A673 (cell line): ENCODE measurements around the gene PARD3. TPM values are rescaled to one million over a fixed set of nuclear protein-coding genes. Genes with fewer than 3 reads are reported as not detected.

ENCODE experiments used
- BruUV-seq: library from RNA; stranded (reverse); fragments of 400-500 nt; replicated peaks from 2 replicates; lab custom pipeline; 2021; lab: Mats Ljungman, UMichigan
- CTCF ChIA-PET: fragments of 300-600 bp; sonication (Branson Sonifier 250); formaldehyde crosslinking; loops from one replicate; lab custom pipeline; 2022; ENCODE audit warnings: antibody characterized with exemption; lab: Charles Lee
- POLR2A ChIA-PET: fragments of 300-600 bp; sonication (Branson Sonifier 250); formaldehyde crosslinking; loops from one replicate; lab custom pipeline; 2022; ENCODE audit warnings: antibody characterized with exemption; ENCODE audit not compliant: low non-redundant PET; lab: Charles Lee
- DNase-seq: peaks from one replicate; pipeline ENCODE4 v3.0.0-alpha.2; 2015; ENCODE audit warnings: low spot score
- H3K27ac ChIP-seq: fragments of 200-600 bp; sonication (generic); 2 replicates; pipeline ENCODE4 v1.5.1; 2016; ENCODE audit warnings: mixed run types, low read depth, mild to moderate bottlenecking, mixed read lengths, antibody characterized with exemption, low read length; ENCODE audit not compliant: poor library complexity, severe bottlenecking
- H3K27me3 ChIP-seq: fragments of 200-600 bp; sonication (generic); replicated peaks from 2 replicates; pipeline ENCODE4 v1.6.1; 2017; ENCODE audit warnings: mixed run types, low read depth, mild to moderate bottlenecking, mixed read lengths, antibody characterized with exemption, low read length; ENCODE audit not compliant: insufficient read depth, poor library complexity
- H3K36me3 ChIP-seq: fragments of 200-600 bp; sonication (generic); 2 replicates; pipeline ENCODE4 v1.6.1; 2016; ENCODE audit warnings: mixed run types, mild to moderate bottlenecking, mixed read lengths, antibody characterized with exemption, low read length; ENCODE audit not compliant: insufficient read depth, poor library complexity, severe bottlenecking
- H3K4me1 ChIP-seq: fragments of 200-600 bp; sonication (generic); 2 replicates; pipeline ENCODE4 v1.6.1; 2017; ENCODE audit warnings: mixed run types, mild to moderate bottlenecking, mixed read lengths, antibody characterized with exemption, low read length; ENCODE audit not compliant: insufficient read depth, poor library complexity, severe bottlenecking
- H3K4me3 ChIP-seq: fragments of 200-600 bp; sonication (generic); 2 replicates; pipeline ENCODE4 v1.5.1; 2016; ENCODE audit warnings: low read depth, mixed run types, mild to moderate bottlenecking, mixed read lengths, low read length; ENCODE audit not compliant: poor library complexity, severe bottlenecking
- H3K9me3 ChIP-seq: fragments of 200-600 bp; sonication (generic); 2 replicates; pipeline ENCODE4 v1.6.1; 2016; ENCODE audit warnings: mixed run types, low read depth, mild to moderate bottlenecking, mixed read lengths, antibody characterized with exemption, low read length; ENCODE audit not compliant: poor library complexity, severe bottlenecking
- CTCF ChIP-seq: fragments of 300-800, 200-600 bp; sonication (generic); conservative IDR thresholded peaks from 2 replicates; pipeline ENCODE4 v1.5.1; 2017; ENCODE audit warnings: low read depth, mild to moderate bottlenecking, antibody characterized with exemption, low read length, moderate library complexity, mixed read lengths
- EZH2 ChIP-seq: fragments of 200-600 bp; sonication (generic); IDR thresholded peaks from 2 replicates; pipeline ENCODE4 v1.6.1; 2017; ENCODE audit warnings: borderline replicate concordance, low read depth, mild to moderate bottlenecking, mixed read lengths, antibody characterized with exemption, low read length; ENCODE audit not compliant: poor library complexity, severe bottlenecking
- intact Hi-C: fragments of 100-400 bp; cut with micrococcal nuclease; formaldehyde crosslinking; loops from one replicate; pipeline ENCODE4 v1.10.0; 2022; ENCODE audit not compliant: unreplicated experiment
- total RNA-seq: library from RNA; stranded (reverse); gene quantifications from 2 replicates; pipeline ENCODE4 v1.2.3, GENCODE V29; 2021

Gene PARD3
- total RNA-seq, 1 experiment from 2014 or later: 28.0 TPM

DNA sequence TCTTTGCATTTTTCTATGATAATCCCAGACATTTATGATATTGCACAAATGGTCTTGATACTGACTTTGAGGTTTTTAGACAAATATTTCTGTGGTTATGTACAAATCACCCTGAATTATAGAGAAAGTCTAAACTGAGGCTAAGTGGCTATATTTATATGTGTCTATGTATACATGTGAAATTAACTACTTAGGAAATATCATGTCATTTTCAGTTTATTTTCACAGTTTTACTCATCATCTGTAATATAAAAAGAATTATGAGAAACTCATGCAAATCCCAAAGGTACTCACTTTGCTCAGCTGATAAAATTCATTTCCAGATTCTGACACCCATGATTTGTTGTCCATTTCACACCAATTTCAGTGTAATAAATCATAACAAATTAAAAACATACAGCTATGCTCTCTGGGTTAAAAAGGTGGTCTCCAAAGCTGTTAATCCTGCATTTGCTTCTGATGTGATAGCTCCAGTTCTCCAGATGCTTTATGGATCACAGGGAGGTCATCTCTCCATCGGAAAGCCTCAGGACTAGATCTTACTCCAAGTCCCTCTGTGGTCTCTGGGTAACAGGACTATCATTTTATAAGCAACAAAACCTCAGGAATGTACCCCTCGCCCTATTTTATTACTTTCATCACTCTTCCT is 673.9 kb downstream of the PARD3 start:
- no peaks in the 10 kb centered on the region for H3K27me3 ChIP-seq
- no peak for DNase-seq
- no peaks in the 10 kb centered on the region for H3K4me1 ChIP-seq
- H3K4me3 ChIP-seq: no peak overlapping the region
- ChIA-PET POLR2A (no interaction called here), CTCF (no interaction called here)
- intact Hi-C loops: no loop called here
- no peaks in the 10 kb centered on the region for H3K9me3 ChIP-seq
- no peak for TF ChIP-seq CTCF
- TF ChIP-seq EZH2: no peak
- H3K36me3 ChIP-seq: no peaks in the 10 kb centered on the region
- no peak overlapping the region for H3K27ac ChIP-seq
- no TSS peak for BruUV-seq

- no peak overlapping the region for H3K27ac ChIP-seq
- intact Hi-C loops: no loop called here
- CTCF ChIA-PET: no interaction called here
- no peaks in the 10 kb centered on the region for H3K9me3 ChIP-seq
- H3K27me3 ChIP-seq: no peaks in the 10 kb centered on the region
- no TSS peak for BruUV-seq
- no peak overlapping the region for H3K4me3 ChIP-seq
- H3K36me3 ChIP-seq: no peaks in the 10 kb centered on the region
- TF ChIP-seq CTCF (no peak), EZH2 (no peak)
- H3K4me1 ChIP-seq: peaks cover 9% of the 10 kb centered on the region
- DNase-seq: peak; percentile 9
- POLR2A ChIA-PET: no interaction called here
Observed at GRCh38 chr10:34139559-34139958, 675.5 kb downstream of the PARD3 start.

DNA sequence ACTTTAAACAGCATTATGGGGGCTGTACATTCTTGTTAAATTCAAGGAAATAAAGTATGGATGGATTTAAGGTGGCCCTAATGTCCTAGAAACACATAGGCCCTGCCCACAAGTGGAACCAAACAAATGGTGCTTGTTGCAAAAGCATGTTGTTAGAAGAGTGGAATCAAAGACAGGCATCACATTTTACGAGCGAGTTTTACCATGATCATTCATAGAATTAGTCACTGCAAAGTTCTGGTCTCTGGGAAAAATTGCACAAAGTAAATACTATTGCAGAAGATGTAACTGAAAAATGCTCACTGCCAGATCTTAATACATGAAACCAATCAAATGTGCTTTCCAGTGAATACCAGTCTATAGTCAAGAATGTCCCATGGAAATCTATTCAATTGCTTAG is 677.1 kb downstream of the PARD3 start:
- CTCF ChIA-PET: no interaction called here
- H3K9me3 ChIP-seq: no peaks in the 10 kb centered on the region

More for the DNA sequence above, 677.1 kb downstream of the PARD3 start:
- TF ChIP-seq EZH2: no peak
- no peak for TF ChIP-seq CTCF
- BruUV-seq: no TSS peak
- Histone ChIP-seq H3K27me3 (no peaks in the 10 kb centered on the region), H3K36me3 (no peaks in the 10 kb centered on the region), H3K4me3 (no peak overlapping the region), H3K27ac (no peak overlapping the region), H3K4me1 (peaks cover 15% of the 10 kb centered on the region)
- DNase-seq: no peak
- intact Hi-C loops: no loop called here
- POLR2A ChIA-PET: no interaction called here
